Left hindlimb (tissue), 1 donor: Measurements from ENCODE around the gene MID2.
"Not testable (repeated sequence)": the region's sequence is repeated elsewhere in the genome, so short reads cannot be mapped to it uniquely, and the experiment has no call there.

Experiments
- DNase-seq: peaks from one replicate; pipeline ENCODE4 v3.0.0-alpha.2; 2018

MID2 gene

DNA sequence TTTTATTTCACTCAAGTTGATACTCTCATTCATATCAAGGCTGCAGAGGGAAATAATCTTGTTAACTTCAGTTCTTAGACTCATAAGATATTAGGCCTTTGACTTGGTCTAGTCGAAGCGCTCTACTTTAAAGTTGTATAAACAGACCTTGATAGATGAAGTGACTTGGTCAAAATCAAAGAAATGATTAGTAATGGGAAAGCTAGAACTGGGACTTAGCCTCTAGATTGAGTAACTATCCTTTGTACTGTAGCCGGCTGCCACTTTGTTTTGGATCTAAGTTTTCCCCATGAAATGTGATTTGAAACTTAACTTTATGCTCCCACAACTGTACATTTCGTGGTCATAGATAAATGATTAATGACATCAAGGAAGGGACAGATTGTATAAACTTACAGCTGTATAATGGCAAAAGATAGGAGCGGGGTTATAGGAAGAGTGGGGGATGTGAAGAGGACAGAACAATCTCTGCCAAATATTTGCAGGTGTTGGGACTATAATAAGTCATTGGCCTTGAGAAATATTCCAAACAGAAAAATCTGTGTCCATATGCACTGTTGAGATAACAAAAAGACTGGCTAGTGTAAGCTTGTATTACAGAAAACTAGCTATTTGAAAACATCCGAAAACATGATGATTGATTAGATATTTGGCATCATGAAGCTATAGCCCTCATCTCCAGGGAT, 17.2 kb downstream of the MID2 start:
- no peak for DNase-seq

DNA sequence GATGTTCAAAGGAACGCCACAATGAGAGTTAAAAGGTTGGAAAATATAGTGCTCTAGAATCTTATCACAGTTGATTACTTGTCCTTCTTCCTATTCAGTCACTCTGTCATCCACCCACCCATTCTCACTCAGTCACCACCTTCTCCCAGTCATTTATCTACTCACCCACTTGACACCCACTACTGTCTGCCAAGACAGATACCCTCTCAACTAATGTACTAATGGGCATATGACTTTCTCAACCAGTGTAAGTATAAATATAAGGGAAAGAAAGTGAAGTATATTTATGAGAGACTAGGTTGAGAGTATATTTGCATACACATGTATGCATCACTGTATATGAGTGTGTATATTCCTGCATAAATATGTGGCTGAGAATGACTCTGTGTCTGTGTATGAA, 20.0 kb downstream of the MID2 start:
- no peak for DNase-seq

DNA sequence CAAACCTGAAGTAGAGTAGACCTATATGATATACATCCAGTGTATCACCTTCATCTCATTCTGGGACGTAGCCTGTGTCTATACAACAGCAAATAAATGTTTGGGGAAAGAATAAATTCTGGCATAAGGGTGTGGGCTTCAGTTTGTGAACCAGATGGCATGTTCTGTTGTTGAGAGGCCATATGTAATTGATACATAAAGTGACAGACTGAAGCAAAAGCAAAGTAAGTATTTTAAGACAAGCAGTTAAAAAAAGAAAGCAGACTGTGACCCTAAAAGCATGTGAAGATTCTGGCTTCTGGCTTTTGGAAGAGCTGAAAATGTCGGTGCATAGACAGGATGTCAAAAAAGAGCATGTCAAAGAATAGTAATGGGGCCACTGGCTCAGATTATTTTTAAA, 22.9 kb downstream of the MID2 start:
- no peak for DNase-seq

DNA sequence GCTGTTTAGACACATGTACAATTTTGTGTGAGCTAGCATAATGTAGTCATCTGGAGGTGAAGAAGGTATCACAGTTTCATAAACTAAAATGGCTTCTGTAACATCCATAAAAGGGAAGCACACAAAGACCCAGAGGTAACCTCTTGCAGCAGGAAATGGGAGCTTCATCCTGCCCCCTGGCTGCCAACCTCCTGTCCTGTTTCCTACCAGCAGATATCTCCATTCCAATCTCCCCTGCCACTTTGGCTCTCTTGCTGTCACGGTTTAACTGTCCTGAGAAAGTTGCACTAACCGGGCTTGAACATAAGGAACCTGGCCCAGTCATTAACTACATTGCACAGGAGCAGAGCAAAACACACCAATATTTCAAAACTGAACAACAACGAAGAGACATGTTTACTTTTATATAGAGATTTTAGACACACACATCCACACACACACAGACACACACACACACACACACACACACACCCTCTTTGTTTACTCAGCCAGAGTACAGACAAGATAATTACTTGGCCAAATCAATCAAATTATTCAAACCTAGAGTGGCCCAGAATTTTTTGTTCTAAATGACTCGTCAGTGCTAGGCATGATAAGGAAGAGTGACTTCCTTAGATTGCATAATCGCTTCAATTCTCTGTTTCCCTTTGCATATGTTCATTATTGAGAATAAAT, 24.2 kb downstream of the MID2 start:
- DNase-seq, result no peak

DNA sequence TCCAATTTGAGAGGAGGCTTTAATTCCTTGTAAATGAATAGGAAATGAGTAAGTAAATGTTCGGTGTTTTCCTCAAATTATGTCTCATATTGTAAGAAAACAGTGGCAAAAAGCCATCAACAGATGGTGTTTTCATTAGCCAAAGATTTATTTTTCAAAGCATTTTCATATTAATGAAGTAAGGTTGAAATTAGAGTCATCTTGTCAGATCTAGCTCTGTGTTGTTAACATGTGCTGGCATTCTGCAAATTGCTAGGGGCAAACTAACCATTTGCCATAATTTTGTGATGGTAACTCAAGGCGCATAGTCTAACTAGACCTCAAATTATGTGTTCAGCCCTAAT, 24.7 kb downstream of the MID2 start:
- DNase-seq, result no peak

DNA sequence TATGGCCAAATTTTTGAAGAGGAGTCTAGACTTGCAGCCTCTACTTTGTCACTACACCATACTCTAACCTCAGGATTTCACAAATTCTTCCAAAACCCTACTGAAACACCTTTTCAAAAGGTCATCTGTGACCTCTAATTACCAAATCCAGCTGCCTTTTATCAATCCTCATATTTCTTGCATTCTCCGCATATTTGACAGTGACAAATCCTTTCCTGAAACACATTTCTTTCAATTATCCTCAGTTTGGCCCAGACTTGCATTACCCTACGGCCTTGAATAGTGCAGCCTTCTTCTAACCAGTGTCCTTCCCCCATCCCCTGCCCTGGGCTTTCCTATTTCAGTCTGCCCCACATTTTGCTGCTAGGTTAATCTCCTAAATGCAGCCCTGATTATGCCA, 25.5 kb downstream of the MID2 start:
- no peak for DNase-seq

DNA sequence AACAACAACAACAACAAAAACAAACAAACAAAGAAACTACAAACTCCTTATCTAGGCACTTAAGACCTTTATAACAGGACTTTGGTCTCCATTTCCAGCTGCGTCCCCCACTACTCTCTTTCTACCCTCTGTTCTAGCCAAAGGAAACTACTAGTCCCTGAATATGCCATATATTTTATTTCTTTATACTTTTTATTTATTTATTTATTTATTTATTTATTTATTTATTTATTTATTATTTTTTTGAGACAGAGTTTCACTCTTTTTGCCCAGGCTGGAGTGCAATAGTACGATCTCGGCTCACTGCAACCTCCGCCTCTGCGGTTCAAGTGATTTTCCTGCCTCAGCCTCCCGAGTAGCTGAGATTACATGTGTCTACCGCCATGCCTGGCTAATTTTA, 26.0 kb downstream of the MID2 start:
- not testable (repeated sequence) for DNase-seq

DNA sequence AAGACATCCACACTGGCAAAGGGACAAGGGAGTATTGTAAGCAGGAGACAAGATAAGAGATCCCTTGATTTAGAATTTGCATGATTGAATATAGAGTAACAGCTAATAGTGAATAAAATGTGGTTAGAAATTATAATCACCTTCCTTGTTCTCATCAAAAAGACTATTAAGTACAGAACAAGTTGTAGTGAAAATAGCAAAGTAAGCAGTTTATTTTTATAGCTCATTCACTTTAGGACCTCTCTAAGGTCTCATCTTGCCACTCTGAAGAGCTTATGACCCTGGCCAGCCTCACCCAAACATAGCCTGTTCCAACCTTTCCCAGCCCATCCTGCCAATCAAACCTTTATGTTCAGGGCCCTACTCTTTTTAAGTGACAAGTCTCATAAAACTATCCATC, 30.6 kb downstream of the MID2 start:
- no peak for DNase-seq

DNA sequence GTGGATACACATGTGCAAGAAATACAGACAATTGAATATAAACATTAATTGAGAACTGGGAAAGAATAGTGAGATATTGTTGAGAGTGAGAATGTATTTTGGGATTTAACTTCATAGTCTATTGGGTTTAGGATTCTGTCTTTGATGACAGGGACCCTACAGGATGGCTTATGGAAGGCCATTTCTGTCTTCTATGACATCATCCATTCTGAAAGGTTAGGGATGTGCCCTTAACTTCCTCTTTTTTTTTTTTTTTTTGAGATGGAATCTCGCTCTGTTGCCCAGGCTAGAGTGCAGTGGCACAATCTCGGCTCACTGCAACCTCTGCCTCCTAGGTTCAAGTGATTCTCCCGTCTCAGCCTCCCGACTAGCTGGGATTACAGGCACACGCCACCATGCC, 31.4 kb downstream of the MID2 start:
- DNase-seq, result not testable (repeated sequence)

DNA sequence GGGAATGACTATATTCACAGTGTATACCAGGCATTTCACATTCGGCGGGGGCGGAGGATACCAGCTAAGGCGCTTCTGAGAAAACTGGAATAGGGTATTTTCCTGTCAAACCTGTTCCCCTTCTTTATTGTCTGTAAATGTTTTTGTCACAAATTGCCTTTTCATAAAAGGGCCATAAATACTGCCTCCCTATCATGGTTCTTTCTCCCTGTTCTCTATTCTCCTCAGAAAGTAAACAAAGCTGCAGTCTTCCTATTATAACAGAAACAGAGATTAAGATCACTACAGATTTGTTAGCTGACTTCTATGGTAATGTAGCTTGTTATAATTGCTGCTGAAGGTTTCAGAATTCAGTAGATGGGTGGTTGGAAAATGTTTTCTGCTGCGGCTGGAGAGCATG, 32.2 kb downstream of the MID2 start:
- DNase-seq, result no peak

DNA sequence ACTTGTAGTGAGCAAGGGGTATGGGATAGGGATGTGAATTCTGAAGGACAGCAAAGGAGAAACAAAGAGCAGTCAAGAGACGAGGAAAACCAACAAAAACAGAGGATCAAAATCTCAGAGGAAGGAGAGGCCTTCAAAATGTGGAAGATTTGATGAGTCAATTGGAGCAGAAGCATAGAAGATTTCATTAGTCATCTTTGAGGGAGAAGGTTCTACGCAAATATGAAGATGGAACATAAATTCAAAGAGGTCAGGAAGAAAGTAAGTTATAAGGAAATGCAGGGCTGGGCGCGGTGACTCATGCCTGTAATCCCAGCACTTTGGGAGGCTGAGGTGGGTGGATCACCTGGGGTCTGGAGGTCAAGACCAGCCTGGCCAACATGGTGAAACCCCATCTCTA, 35.4 kb downstream of the MID2 start:
- DNase-seq, result no peak

DNA sequence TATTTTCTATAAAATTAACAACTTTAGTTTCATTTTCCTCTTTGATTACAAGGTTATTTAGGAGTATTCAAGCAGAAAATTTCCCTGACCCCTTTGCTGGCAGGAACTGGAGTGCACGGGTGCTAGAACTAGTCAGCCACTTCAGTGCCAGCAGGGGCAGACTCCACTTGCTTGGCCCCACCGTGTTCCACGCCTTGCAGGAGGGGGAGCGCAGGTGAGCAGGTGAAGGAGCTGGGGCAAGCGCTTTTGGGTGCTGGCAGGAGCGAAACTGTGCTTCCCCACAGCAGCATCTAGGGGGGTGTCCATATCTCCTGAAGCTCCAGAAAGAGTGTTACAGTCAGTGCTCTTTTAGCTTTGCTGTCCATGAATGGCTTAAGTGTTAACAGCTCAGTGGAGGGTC, 45.5 kb downstream of the MID2 start:
- no peak for DNase-seq

DNA sequence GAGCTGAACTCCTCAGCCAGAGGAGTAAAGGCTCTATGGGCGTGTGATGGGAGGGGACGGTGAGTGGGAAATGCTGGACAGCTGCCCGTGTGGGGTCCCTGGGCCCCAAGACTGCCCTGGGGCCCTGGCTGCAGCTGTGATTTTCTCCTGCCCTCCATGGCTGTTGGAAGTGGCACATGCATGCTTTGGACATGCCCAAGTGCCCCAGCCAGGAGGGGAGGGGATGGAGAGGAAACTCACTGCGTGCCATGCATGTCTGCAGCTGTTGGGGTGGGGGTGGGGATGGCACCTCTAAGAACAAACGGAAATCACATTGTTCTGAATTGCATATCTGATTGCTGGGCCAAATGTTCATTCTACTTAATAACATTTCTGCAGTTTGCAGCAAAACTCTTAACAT, 52.4 kb downstream of the MID2 start:
- DNase-seq, result no peak

DNA sequence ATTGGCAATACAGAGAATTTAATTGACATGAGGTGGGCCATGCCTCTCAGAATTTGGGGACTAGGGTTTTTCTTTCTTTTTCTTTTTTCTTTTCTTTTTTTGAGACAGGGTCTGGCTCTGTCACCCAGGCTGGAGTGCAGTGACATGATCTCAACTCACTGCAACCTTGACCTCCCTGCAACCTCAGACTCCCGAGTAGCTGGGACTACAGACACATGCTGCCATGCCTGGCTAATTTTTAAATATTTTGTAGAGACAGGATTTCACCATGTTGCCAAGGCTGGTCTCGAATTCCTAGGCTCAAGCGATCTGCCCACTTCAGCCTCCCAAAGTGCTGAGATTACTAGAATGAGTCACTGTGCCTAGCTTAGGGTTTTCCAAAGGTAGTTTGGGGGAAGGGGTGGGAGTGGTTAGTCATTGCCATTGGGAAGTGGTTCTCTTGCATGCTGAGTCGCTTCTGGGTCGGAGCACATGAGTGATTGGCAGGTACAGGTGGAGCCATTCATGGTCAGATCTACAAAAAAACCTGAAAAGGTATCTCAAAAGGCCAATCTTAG, 54.5 kb downstream of the MID2 start:
- no peak for DNase-seq

DNA sequence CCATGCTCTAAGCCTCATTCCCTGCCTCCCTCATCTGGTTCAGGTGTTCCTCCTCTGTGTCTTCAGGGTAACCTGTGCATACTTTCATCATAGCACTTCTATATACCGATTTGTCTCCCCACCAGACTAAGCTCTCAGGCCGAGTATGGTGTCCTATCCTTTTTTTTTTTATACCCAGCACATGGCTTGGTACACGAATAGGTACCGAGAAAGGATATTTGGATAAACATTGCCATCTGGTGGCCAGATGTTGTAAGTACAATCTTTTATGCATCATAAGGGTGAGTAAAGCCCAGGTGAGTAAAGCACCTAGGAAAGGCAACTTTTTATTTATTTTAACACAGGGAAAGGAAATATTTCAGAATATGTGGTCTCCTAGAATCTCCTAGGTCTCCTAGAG, 68.4 kb downstream of the MID2 start:
- DNase-seq, result no peak

DNA sequence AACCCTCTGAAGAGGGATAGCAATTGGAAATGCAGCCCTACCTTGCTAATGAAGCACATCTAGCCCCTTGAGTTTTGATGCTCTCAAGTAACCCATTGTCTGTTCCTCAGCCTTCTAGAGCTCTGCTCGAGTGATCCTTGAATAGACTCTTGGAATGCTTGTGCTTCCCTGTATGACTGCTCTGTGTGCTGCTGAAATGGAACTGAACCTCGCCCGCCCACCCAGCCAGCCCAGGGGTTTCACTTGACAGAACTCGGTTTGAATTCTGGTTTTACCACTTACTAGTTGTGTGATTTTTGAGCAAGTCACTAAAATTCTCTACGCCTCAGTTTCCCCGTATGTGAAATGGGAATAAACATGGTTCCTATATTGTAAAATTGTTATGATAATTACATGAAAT, 77.1 kb downstream of the MID2 start:
- no peak for DNase-seq

DNA sequence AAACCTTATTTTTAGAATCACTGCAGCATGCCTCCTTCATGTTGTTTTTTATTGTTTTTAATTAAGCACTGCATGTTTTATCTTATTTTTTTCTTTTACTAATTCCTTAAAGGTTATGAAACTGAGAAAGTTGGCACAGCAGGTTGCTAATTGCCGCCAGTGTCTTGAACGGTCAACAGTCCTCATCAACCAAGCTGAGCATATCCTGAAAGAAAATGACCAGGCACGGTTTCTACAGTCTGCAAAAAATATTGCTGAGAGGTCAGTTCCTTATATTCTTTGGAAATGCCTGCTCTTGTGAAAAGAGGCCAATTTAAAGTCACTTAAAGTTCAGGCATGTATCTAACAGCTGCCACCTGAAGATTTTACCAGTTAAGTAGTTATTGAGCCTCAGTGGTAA, 79.7 kb downstream of the MID2 start:
- no peak for DNase-seq

DNA sequence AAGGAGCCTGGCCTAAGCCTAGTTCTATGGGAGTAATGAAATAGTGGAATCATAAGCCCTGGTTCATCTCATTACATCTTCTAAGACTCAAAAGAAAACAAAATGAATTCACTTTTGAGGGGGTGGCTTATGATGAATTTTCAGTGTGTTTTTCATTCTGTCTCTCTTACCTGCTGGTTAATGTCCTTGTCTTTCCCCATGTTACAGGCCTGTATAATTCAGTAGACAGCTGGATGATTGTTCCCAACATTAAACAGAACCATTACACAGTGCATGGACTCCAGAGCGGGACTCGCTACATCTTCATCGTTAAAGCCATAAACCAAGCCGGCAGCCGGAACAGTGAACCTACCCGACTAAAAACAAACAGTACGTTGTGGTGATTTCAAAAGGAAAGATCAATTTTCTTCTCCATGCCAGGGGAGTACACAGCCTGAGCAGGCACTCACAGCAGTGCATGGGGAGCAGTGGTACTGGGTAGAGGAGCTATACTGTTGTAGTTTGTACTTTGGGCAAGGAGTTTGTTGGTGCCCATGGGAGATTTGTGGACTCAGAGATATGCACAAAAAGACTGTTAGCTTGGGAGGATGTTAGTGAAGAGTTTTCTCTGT, 98.6 kb downstream of the MID2 start:
- no peak for DNase-seq

DNA sequence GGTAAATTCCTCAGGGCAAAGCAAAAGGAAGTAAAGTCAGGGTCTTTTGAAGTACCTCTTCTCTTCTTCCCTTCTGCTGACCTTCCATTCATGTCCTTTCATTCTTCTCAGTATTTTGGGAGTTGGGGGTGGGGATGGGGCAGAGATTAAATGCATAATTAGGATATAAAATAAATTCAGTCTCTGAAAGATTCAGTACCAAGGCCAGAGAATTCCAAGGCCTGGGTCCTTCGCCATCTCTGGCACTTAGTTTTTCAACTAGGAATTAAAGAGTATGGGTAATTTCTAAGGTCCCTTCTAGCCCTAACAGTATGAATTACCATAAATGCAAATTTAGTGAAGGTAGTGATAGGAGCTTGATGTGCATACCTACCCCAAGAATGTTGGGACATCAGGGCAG, 108.6 kb downstream of the MID2 start:
- DNase-seq, result no peak

DNA sequence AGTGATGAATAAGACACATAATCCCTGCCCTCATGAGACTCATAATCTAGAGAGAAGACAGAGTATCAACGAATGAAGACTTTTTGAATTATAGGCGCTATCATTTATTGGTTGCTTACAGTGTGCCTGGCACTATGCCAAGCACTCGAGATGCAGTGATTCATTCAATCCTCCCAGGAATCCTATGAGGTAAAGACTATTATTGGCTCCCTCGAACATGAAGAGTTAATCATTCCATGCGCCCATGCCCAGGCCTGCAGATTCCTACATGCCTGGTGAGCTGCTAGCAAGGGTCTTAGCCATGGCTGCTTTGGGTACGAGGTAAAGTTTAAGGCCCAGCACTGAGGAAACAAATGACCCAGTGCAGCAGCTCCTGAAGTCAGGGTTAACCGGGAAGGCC, 109.5 kb downstream of the MID2 start:
- DNase-seq, result no peak

DNA sequence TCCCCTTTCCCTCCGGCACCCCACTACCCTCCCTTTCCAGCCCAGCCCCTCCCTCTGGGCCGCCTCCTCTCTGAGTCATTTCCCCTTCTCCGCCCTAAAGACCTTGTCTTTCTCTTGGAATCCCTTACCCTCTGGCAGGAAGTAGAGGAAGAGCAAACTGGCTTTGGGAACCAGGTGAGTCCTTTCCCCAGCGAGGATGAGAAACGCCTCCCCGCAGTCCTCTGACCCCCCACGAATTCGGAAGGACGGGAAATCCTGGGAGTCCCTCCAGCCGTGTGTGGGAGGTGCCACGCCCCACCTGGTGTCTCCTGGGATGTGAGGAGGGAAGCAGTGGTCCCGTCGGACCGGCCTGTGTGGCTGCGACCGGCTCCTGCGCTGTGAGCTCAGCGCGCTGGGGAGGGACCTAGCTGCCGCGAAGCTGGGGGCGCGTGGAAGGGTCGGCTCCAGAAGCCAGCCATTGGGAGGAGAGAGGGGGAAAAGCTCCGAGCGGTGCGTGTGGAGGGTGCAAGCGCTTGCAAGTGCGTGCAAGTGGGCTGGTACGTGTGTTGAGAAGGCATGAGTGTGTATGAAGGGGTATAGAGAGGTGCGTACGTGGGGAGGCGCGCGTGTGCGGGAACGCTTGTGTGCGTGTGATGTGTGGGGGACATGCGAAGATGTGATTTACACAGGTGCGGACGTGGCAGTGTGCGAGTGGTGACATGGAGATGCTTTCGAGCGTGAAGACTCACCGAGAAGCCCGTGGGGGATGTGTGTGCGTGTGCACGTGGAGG, 110.2 kb downstream of the MID2 start:
- DNase-seq, result no peak

DNA sequence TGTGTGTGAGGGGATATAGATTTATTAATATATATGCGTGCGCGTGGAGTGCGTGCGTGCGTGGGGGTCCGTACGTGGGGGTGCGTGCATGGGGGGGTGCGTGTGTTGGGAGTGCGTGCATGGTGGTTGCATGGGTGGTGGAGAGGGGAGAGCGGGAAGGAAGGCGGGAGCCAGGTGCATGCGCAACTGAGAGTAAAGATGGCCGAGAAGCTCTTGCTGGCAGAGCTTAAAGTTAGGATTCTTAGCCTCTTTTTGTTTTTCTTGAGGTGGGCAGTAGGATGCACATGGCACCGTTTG, 110.7 kb downstream of the MID2 start:
- DNase-seq, result no peak

DNA sequence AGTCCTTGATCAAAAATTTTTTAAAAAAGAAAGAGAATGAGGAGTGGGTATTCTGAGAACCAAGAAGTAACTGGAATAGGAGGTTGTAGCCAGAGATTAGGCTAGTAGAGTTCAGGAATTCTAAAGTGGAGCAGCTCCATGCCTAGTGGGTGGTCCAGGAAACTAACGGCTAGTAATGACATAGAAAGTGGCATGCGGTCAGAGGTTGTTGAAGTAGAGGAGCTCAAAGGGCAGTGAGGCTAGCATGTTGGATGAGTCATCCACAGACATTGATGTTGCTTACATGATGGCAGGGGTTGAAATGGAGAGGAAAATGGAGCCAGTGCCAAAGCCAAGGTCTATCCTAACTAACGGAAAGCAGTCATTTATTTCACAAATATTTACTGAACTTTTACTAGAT, 114.4 kb downstream of the MID2 start:
- DNase-seq, result no peak

DNA sequence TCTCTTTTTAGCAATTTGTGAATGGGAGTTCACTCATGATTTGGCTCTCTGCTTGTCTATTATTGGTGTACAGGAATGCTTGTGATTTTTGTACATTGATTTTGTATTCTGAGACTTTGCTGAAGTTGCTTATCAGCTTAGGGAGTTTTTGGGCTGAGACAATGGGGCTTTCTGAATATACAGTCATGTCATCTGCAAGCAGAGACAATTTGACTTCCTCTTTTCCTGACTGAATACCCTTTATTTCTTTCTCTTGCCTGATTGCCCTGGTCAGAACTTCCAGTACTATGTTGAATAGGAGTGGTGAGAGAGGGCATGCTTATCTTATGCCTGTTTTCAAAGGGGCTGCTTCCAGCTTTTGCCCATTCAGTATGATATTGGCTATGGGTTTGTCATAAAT, 129.7 kb downstream of the MID2 start:
- DNase-seq, result not testable (repeated sequence)
